ENCODE data around the gene AARS2.

AARS2 gene

DNA sequence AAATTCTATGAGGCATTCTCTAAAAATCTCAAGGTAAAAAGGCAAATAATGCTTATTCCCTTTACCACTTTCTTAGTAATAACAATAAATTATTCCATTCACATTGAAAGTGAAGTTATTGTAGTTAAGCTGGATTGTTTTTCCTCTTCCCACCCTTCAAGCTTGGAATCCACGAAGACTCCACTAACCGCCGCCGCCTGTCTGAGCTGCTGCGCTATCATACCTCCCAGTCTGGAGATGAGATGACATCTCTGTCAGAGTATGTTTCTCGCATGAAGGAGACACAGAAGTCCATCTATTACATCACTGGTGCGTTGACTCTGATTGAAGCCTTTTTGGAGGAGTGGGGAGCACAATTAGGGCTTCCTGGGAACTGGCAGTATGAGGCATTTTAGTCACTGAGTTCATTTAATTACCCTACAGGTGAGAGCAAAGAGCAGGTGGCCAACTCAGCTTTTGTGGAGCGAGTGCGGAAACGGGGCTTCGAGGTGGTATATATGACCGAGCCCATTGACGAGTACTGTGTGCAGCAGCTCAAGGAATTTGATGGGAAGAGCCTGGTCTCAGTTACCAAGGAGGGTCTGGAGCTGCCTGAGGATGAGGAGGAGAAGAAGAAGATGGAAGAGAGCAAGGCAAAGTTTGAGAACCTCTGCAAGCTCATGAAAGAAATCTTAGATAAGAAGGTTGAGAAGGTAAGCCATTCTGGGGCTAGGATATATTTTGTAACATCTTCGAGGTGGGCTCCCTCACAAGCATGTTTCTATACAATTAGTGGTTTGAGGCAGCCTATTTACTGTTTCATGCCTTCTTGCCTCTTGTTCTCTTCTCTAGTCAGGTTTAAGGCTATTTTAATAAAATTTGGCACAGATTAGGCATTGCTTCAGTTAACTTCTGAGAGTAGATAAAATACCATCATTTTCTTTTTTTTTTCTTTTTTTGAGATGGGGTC lies 61.3 kb downstream of the AARS2 start:
- TF ChIP-seq, protein P1, sequence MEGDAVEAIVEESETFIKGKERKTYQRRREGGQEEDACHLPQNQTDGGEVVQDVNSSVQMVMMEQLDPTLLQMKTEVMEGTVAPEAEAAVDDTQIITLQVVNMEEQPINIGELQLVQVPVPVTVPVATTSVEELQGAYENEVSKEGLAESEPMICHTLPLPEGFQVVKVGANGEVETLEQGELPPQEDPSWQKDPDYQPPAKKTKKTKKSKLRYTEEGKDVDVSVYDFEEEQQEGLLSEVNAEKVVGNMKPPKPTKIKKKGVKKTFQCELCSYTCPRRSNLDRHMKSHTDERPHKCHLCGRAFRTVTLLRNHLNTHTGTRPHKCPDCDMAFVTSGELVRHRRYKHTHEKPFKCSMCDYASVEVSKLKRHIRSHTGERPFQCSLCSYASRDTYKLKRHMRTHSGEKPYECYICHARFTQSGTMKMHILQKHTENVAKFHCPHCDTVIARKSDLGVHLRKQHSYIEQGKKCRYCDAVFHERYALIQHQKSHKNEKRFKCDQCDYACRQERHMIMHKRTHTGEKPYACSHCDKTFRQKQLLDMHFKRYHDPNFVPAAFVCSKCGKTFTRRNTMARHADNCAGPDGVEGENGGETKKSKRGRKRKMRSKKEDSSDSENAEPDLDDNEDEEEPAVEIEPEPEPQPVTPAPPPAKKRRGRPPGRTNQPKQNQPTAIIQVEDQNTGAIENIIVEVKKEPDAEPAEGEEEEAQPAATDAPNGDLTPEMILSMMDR (IDR thresholded peaks at IDR 0.05): no peak
- Histone ChIP-seq H3K4me3 (no peak overlapping the region), H3K27ac (no peak overlapping the region)
- no peak for DNase-seq (ENCODE audit: low spot score)

DNA sequence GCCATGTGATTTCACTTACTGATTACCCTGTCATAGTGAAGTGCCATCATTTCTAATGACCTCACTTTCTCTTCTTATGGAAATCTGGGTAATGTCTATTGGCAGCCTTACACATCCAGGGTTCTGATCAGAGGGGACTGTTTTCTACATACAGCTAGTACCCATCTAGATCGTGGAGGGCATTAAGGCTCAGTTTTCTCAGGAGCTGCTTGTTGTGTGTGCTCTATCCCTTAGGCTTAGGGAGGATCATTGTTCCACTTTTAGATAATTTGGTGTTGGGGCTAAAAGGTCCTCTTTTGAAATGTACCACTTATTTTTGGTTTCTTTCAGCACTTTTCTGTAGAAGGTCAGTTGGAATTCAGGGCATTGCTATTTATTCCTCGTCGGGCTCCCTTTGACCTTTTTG lies 62.4 kb downstream of the AARS2 start:
- DNase-seq (ENCODE audit: low spot score): no peak
- no peak overlapping the region for H3K4me3 ChIP-seq
- TF ChIP-seq, protein P1 (IDR thresholded peaks at IDR 0.05): no peak
- H3K27ac ChIP-seq: no peak overlapping the region

DNA sequence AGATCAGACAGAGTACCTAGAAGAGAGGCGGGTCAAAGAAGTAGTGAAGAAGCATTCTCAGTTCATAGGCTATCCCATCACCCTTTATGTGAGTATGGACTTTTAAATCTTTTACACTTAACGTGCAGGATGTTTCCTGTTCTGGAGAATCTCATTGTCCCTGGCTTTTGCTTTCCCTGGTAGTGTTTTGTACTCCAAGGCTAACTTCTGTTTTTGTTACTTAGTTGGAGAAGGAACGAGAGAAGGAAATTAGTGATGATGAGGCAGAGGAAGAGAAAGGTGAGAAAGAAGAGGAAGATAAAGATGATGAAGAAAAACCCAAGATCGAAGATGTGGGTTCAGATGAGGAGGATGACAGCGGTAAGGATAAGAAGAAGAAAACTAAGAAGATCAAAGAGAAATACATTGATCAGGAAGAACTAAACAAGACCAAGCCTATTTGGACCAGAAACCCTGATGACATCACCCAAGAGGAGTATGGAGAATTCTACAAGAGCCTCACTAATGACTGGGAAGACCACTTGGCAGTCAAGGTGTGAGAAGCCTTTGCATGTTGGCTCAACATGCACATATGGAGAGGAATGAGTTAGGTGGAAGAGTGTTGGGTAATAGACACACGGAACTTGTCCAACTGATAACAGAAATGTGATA lies 63.0 kb downstream of the AARS2 start:
- no peak overlapping the region for H3K4me3 ChIP-seq
- TF ChIP-seq, protein P1 (IDR thresholded peaks at IDR 0.05): no peak
- no peak for DNase-seq (ENCODE audit: low spot score)
- no peak overlapping the region for H3K27ac ChIP-seq

Data from coronary artery (tissue), 2 donors.